GM08714 (cell line): ENCODE results near the gene GINM1.

Experiments
- H3K4me3 ChIP-seq: fragments of 200-500 bp; sonication (Bioruptor generic); 2 replicates; pipeline ENCODE4 v1.5.1; 2014; ENCODE audit warnings: mild to moderate bottlenecking, low read length, inconsistent platforms
- ZNF274 ChIP-seq: IDR thresholded peaks from 2 replicates; pipeline ENCODE4 v1.6.1; 2012; ENCODE audit warnings: mild to moderate bottlenecking, low read depth, low read length

The GINM1 gene

GRCh38 chr6:149565527-149566409, at the start of gene GINM1:
TSS of gene GINM1 (plus strand) at chr6:149566375. CDS start at chr6:149566415, 40 bp downstream.
- no peak for TF ChIP-seq ZNF274
- H3K4me3 ChIP-seq, result peak within 1 kb of the TSS; percentile 79

- H3K4me3 ChIP-seq, result no peak overlapping the region
- no peak for TF ChIP-seq ZNF274
These were observed 36.5 kb upstream of the GINM1 start for GRCh38 chr6:149529650-149530049.

GRCh38 chr6:149534742-149535141, 31.4 kb upstream of the GINM1 start:
- no peak for TF ChIP-seq ZNF274
- H3K4me3 ChIP-seq, result no peak overlapping the region

DNA sequence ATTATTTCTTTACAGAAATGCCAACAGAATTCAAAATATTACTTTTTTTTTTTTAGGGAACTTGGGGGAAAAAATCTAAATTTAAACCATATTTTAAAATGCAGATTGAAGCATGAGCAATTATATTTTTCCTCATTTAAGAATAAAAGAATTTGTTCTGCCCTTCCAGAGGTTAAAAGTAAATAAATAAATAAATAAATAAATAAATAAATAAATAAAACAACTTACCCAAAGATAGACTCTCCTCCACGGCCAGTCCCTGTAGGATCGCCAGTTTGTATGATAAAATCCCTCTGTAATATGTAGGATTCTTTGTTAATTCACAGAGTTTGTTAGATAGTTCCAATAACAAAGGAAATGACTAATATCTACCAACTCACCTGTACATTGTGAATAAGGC, 25.0 kb upstream of the GINM1 start:
- no peak overlapping the region for H3K4me3 ChIP-seq
- TF ChIP-seq ZNF274, result no peak

DNA sequence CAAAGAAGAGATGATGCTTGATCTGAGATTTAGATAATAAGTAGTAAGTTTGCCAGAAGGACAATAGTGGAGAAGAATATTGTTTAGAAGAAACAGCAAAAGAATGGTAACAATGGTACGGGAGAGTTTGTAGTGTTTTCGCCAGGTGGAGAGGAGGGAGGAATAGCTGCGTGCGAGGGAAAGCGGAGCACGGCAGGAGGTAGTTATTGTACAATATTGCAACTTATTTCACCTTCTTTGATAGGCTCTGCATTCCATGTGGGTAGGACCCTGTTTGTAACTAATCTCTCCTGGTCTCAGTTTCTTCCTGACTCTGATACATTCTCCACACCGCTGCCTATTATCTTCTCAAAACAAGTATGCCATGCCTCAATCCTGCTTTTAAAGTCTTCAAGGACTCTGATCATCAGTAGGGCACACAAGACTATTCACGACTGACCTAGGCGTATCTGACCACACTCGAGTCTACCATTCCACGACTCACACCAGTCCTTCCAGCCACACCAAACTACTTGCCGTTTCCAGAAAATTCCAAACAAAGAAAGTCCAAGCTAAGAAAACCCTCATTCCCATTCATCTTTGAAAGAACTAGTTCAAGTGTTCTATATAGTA, 21.4 kb upstream of the GINM1 start:
- no peak for TF ChIP-seq ZNF274
- peak overlapping the region; percentile 97 for H3K4me3 ChIP-seq

DNA sequence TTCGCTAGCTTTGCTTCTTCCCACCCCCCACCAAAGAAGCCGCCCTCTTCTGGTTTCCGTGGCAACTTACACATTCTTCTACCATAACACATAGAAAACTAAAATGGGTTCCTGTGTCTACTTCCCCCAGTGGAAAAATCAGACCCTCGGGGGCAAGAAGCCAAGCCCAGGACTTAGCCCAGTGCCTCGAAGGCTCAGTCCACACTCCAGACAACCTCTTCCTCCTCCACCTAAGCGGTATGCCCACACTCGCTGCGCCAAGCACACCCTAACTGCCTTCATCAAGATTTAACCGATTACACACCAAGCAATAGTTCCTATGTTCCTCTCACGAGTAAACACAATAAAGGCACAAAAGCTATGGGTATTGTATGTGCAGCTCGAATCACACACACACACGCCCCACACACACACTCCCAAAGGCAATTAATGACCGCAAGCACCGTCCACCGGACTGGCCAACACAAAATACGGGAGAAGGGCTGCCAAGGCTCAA, 20.9 kb upstream of the GINM1 start:
- peak overlapping the region; percentile 97 for H3K4me3 ChIP-seq
- no peak for TF ChIP-seq ZNF274

DNA sequence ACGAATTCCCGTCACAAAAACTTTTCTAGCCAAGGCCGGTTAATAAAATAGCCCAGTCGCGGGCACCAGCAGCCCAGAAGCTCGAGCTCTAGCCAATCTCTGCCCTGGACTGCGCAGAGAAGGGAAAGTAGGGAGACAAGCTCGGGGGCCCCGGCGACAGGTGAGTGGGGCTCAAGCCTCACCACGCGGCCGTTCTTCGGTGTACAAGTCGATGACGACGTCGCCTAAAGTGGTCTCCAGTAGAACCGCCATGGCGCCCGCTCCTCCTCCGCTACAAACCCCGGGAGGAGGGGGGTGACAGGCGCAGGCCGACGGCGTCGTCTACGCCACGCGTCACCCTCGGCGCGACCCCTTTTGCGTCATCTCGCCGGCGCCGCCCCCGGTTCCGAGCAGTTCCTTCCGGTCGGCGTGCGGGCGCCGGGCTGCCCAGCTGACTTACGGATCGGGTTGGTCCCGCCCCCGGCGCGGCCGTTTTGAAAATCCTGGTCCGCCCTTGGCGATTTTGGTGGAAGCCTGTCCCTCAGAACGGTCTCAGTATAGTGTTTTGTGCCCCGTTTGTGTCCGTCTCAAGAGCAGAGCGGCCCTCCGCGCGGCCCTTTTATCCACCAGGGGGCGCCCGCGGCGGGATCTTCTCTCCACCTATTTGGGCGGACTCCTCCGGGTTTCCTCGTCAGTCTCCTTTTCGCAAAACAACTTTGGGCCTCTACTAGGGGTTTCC, 20.3 kb upstream of the GINM1 start, which contains the start of gene PPIL4:
Gene PPIL4, minus strand, starts transcription at position 290 of the 718 bp plus-strand sequence. Its CDS starts 38 bp downstream, at position 252.
- TF ChIP-seq ZNF274, result no peak
- peak within 1 kb of the TSS; percentile 97 for H3K4me3 ChIP-seq

DNA sequence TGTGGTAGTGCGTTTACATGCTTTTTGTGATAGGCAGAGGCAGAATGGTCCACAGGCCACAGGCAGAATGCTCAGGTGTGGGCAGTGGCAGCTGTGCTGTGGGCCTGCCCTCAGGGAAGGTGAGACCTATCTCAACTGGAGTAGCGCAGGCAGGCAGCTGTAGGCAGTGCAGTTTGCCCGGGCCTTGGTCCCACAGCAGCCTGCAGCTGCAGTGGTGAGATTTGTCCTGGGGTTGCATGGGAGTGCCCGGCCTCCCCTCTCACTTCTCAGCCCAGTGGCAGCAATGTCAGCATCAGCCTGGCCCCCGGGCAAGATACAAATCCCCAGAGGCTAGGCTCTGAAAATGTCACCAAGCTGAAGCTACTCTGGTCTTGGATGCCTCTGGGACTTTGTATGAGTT, 14.3 kb upstream of the GINM1 start:
- no peak for TF ChIP-seq ZNF274
- H3K4me3 ChIP-seq, result no peak overlapping the region

GRCh38 chr6:149558029-149558428, 8.1 kb upstream of the GINM1 start:
- no peak for TF ChIP-seq ZNF274
- H3K4me3 ChIP-seq, result no peak overlapping the region

- H3K4me3 ChIP-seq, result no peak overlapping the region
- TF ChIP-seq ZNF274, result no peak
These were observed 6.8 kb upstream of the GINM1 start for GRCh38 chr6:149559389-149559788.

DNA sequence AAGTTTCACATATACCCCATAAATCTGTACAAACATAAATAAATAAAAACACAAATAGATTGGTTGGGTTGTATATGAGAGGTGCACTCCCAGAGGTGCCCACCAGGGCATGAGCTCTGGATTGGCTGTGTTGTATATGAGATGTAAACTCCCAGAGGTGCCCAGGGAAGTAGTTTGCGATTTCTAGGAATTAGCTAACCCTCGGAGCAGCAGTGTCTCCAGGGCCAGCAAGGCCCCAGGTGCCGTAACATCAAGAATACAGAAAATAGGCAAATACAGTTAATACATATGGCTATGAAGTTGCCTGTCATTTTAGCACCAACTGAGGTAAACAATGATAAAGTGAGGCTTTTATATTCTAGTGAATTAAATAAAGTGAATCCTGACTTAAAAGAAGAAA, 5.4 kb upstream of the GINM1 start:
- no peak for TF ChIP-seq ZNF274
- H3K4me3 ChIP-seq, result no peak overlapping the region

- TF ChIP-seq ZNF274, result no peak
These were observed 2.8 kb upstream of the GINM1 start for GRCh38 chr6:149563203-149563927.

DNA sequence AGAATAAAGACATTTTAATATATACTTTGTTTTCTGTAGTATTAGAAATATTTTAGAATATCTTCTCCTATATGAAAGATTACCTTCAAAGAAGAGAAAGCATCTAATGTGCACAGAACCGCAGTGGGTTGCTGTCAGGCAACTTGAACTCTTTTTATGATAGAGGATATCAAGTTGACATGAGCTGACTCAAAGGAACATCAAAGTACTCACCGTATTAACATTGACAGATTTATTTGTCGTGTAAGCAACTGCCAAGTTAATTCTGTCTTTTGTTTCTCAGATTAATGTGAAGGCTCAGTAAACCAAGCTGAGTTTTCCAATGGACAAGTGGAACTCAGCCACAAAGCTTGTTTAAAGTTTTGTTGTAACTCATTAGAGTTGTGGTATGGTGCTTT, 2.2 kb upstream of the GINM1 start:
- H3K4me3 ChIP-seq, result no peak overlapping the region
- TF ChIP-seq ZNF274, result no peak

More at GRCh38 chr6:149563203-149563927, 2.8 kb upstream of the GINM1 start:
- no peak overlapping the region for H3K4me3 ChIP-seq
